WTC11 (cell line): ENCODE results near the gene FBF1.
"Not testable (repeated sequence)": the region's sequence is repeated elsewhere in the genome, so short reads cannot be mapped to it uniquely, and the experiment has no call there.

ENCODE experiments used
- CTCF ChIP-seq: fragments of 200-600 bp; IDR thresholded peaks from 2 replicates; pipeline ENCODE4 v1.8.0; 2022; ENCODE audit warnings: antibody characterized with exemption
- FOXK1 ChIP-seq: sonication (generic); formaldehyde crosslinking; IDR thresholded peaks from 2 replicates; pipeline ENCODE4 v1.8.0; 2022; ENCODE audit warnings: mild to moderate bottlenecking, moderate library complexity, missing genetic modification reagents
- FOXP1 ChIP-seq: sonication (generic); formaldehyde crosslinking; IDR thresholded peaks from 2 replicates; pipeline ENCODE4 v1.8.0; 2022; ENCODE audit warnings: missing genetic modification reagents, mild to moderate bottlenecking, moderate library complexity, borderline replicate concordance
- MAX ChIP-seq: sonication (generic); formaldehyde crosslinking; IDR thresholded peaks from 2 replicates; pipeline ENCODE4 v1.8.0; 2022; ENCODE audit warnings: mild to moderate bottlenecking, missing genetic modification reagents
- TF ChIP-seq, protein P1 (sequence below): sonication (generic); formaldehyde crosslinking; IDR thresholded peaks from 2 replicates; pipeline ENCODE4 v1.8.1; 2023; ENCODE audit warnings: mild to moderate bottlenecking, missing genetic modification reagents, moderate library complexity

- TF ChIP-seq, protein P1, sequence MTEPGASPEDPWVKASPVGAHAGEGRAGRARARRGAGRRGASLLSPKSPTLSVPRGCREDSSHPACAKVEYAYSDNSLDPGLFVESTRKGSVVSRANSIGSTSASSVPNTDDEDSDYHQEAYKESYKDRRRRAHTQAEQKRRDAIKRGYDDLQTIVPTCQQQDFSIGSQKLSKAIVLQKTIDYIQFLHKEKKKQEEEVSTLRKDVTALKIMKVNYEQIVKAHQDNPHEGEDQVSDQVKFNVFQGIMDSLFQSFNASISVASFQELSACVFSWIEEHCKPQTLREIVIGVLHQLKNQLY (CRISPR knock-in tag), result not testable (repeated sequence)
- not testable (repeated sequence) for TF ChIP-seq CTCF; MAX (CRISPR knock-in tag); FOXP1 (CRISPR knock-in tag); FOXK1 (CRISPR knock-in tag)
Observed at GRCh38 chr17:75865404-75866188, 75.2 kb downstream of the FBF1 start.
